GM21737 (cell line): ENCODE measurements around the gene MRPL32.

Source experiments
- ATAC-seq: cut with Tn5 transposase; IDR thresholded peaks from one replicate; pipeline ENCODE4 v1.9.1; 2021; ENCODE audit warnings: mild to moderate bottlenecking, moderate library complexity; ENCODE audit not compliant: unreplicated experiment

Gene MRPL32

DNA sequence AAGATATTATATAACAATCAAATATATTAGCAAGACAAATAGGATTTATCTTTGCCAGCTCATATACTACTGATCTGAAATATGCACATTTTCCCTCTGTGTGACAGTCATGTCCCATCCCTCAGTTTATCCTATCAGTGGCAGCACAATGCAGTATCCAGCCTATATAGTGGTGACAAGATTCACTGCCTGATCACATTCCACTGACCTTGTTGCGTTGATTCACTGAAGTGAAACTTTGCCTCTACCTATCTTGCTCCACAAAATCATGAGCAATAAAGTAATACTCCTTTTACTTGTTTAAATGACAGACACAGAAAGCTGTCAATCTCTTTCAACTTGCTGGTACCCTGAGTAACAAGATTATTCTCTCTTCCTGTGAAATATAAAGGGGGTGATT lies 6.5 kb upstream of the MRPL32 start:
- no peak for ATAC-seq

DNA sequence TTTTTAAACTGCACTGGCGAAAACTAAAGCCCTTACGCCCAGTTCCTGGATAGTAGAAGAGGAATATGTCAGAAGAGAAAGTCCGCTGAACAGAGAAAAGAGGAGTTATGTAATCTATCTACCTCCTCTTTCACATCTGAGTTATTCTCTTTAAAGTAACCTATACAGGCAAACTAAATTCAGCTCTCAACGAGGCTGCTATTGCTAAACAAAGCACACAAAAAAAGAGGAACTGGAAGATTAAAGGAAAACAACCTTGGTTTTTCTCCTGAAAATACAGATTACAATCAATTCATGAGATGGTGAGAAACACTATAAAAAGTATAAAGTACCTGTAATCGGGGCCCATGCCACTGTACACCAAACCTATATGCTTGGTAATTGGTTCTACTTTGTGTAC lies 6.0 kb upstream of the MRPL32 start:
- ATAC-seq = no peak

- no peak for ATAC-seq
These were observed 3.4 kb upstream of the MRPL32 start for GRCh38 chr7:42928754-42929153.

GRCh38 chr7:42929449-42929848 lies 2.7 kb upstream of the MRPL32 start:
- no peak for ATAC-seq

- no peak for ATAC-seq
These were observed 1.3 kb upstream of the MRPL32 start for GRCh38 chr7:42930889-42931288.

GRCh38 chr7:42931447-42931833 lies 736 bp upstream of the MRPL32 start:
- no peak for ATAC-seq

DNA sequence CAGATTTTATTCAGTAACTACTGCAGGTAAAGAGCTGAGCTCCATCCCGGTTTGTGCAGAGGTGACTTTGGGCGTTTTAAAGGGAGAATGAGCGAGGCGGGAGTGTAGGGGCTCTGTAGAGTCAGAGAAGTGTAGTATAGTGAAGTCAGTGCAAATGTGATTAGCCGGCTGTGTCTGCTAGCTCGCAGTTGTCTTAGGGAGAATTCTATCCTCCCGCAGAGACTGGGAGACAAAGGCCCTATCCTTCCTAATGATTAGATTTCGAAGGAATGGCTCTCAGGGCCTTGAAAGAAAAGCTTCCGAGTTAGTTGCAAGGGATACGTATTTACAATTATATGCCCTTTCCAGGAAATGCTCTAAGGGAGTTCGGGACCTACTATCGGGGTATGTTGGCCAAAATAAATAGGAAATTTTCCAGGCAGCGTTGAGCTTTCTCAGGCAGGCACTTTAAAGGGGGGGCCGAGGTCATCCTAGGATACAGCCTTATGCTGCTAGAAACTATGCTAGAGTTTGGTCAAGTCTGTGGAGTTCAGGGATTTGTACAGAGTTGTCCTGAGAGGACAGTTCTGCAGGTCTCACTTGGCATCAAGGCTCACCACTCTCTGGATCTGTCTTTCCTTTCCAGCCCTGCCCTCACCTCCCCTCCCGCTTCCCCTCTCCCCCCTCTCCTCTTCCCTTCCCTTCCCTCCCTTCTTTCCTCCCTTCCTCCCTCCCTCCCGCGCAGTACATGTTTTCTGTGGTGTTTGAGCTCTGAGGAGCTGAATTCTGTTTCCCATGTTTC lies 825 bp downstream of the MRPL32 start:
- no peak for ATAC-seq

GRCh38 chr7:42934291-42934690 lies 2.1 kb downstream of the MRPL32 start:
- ATAC-seq = no peak

- ATAC-seq = no peak
These were observed 3.7 kb downstream of the MRPL32 start for GRCh38 chr7:42935861-42936260.

- ATAC-seq = no peak
These were observed 7.5 kb downstream of the MRPL32 start for GRCh38 chr7:42939457-42940240.

GRCh38 chr7:42940985-42941847 lies 9.0 kb downstream of the MRPL32 start:
- no peak for ATAC-seq

GRCh38 chr7:42945821-42946626 lies 13.8 kb downstream of the MRPL32 start:
- ATAC-seq = peak; percentile 56

DNA sequence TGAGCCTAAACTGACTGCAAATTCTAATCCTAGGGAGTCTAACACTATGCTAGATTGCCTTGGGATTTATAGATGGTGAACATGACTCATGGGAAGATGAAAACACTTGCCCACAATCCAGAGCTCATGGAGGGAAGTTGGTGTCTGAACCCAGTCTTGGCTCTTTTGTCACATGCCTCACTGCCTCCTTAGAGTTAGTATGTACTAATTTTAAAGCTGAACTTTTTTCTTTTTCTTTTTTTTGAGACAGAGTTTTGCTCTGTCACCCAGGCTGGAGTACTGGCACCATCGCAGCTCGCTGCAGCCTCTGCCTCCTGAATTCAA lies 14.4 kb downstream of the MRPL32 start:
- no peak for ATAC-seq

GRCh38 chr7:42947521-42947920 lies 15.3 kb downstream of the MRPL32 start:
- no peak for ATAC-seq

- no peak for ATAC-seq
These were observed 18.2 kb downstream of the MRPL32 start for GRCh38 chr7:42950417-42950816.

DNA sequence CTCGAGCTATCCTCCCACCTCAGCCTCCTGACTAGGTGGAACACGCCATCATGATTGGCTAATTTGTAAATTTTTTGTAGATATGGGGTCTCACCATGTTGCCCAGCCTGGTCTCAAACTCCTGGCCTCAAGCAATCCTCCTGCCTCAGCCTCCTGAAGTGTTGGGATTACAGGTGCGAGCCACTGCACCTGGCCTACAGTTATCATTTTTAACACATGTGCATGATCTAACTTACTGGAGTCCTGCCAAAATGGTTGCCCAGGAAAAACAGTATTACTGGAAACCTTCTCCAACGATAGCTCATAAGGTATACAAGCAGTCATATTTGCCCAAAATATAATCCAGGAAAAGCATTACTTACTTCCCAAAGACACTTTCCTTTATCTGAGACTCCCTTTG lies 20.2 kb downstream of the MRPL32 start:
- no peak for ATAC-seq

- ATAC-seq = no peak
These were observed 21.8 kb downstream of the MRPL32 start for GRCh38 chr7:42953994-42954393.

GRCh38 chr7:42956062-42956461 lies 23.9 kb downstream of the MRPL32 start:
- ATAC-seq = no peak

DNA sequence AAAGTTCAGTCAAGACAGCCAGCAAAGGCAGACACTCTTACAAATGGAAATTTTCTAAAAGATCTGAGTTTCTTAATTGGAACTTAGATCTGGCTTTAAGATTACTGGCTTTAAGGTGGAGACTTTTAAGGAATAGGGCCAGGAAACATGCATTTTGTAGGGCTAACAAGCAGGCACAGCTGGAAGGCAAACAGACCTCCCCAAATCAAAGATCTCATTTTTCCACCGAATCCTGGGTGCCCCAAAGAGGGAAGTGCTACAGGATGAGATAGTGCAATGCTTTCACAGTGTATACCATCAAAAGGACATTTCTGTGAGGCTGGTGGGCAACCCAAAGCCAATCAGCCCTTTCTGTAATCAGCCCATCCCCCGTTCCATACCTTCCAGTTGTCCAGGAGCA lies 27.4 kb downstream of the MRPL32 start:
- ATAC-seq = no peak

- ATAC-seq = no peak
These were observed 28.6 kb downstream of the MRPL32 start for GRCh38 chr7:42960762-42961161.

DNA sequence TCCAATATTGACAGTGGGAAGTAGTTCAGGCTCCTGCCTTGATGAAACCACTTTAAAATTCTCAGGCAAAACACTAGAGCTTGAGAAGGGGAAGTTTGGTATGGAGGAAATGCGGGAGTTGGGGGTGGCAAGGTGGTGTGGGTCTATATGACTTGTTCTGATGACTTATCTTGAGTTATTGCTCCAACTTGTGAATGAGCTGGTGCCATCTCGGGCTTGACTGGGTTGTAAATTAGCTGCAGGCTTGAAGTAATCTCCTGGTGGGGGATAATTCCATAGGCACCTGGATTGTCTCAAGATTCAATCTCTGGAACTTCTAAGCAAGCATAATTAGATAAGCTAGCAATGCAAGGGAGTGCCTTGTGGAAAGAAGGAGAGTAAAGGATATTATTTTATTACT lies 29.0 kb downstream of the MRPL32 start:
- ATAC-seq = no peak
